ENCODE measurements around the gene C11orf65. TPM values are rescaled to one million over a fixed set of nuclear protein-coding genes. Genes with fewer than 3 reads are reported as not detected.
"Not testable (repeated sequence)": the region's sequence is repeated elsewhere in the genome, so short reads cannot be mapped to it uniquely, and the experiment has no call there.

C11orf65 gene
- total RNA-seq, 1 donor from 2014 or later = 0.32 TPM

- DNase-seq (ENCODE audit: low spot score) = no peak
Observed at GRCh38 chr11:108474664-108475463, 7.5 kb upstream of the C11orf65 start.

GRCh38 chr11:108472681-108473080 is 5.4 kb upstream of the C11orf65 start:
- DNase-seq (ENCODE audit: low spot score) = no peak

GRCh38 chr11:108468478-108468864 is 1.1 kb upstream of the C11orf65 start:
- DNase-seq (ENCODE audit: low spot score) = no peak

- DNase-seq (ENCODE audit: low spot score) = no peak
Observed at GRCh38 chr11:108466405-108466804, 924 bp downstream of the C11orf65 start.

GRCh38 chr11:108453207-108453835 is 14.0 kb downstream of the C11orf65 start:
- no peak for DNase-seq (ENCODE audit: low spot score)

GRCh38 chr11:108441445-108441844 is 25.9 kb downstream of the C11orf65 start:
- not testable (repeated sequence) for DNase-seq (ENCODE audit: low spot score)

GRCh38 chr11:108436594-108436993 is 30.7 kb downstream of the C11orf65 start:
- no peak for DNase-seq (ENCODE audit: low spot score)

- no peak for DNase-seq (ENCODE audit: low spot score)
Observed at GRCh38 chr11:108435066-108435465, 32.3 kb downstream of the C11orf65 start.

GRCh38 chr11:108432783-108433182 is 34.5 kb downstream of the C11orf65 start:
- DNase-seq (ENCODE audit: low spot score) = no peak

- DNase-seq (ENCODE audit: low spot score) = no peak
Observed at GRCh38 chr11:108431997-108432396, 35.3 kb downstream of the C11orf65 start.

GRCh38 chr11:108431370-108431769 is 36.0 kb downstream of the C11orf65 start:
- DNase-seq (ENCODE audit: low spot score) = no peak

GRCh38 chr11:108417551-108417950 is 49.8 kb downstream of the C11orf65 start:
- not testable (repeated sequence) for DNase-seq (ENCODE audit: low spot score)

GRCh38 chr11:108414958-108415357 is 52.4 kb downstream of the C11orf65 start:
- DNase-seq (ENCODE audit: low spot score) = no peak

- no peak for DNase-seq (ENCODE audit: low spot score)
Observed at GRCh38 chr11:108405706-108406105, 61.6 kb downstream of the C11orf65 start.

GRCh38 chr11:108403052-108403451 is 64.3 kb downstream of the C11orf65 start:
- no peak for DNase-seq (ENCODE audit: low spot score)

- DNase-seq (ENCODE audit: low spot score) = no peak
Observed at GRCh38 chr11:108402241-108402640, 65.1 kb downstream of the C11orf65 start.

GRCh38 chr11:108398439-108398838 is 68.9 kb downstream of the C11orf65 start:
- no peak for DNase-seq (ENCODE audit: low spot score)

- not testable (repeated sequence) for DNase-seq (ENCODE audit: low spot score)
Observed at GRCh38 chr11:108396672-108397071, 70.7 kb downstream of the C11orf65 start.

- no peak for DNase-seq (ENCODE audit: low spot score)
Observed at GRCh38 chr11:108394744-108395284, 72.5 kb downstream of the C11orf65 start.

GRCh38 chr11:108393046-108393445 is 74.3 kb downstream of the C11orf65 start:
- DNase-seq (ENCODE audit: low spot score) = no peak

- DNase-seq (ENCODE audit: low spot score) = no peak
Observed at GRCh38 chr11:108392353-108392752, 75.0 kb downstream of the C11orf65 start.

GRCh38 chr11:108388576-108388975 is 78.8 kb downstream of the C11orf65 start:
- DNase-seq (ENCODE audit: low spot score) = no peak

Measured in mesenteric fat pad (tissue), 1 donor.